Esophagus squamous epithelium (tissue), 5 donors: ENCODE data around the gene BBS4. TPM values are rescaled to one million over a fixed set of nuclear protein-coding genes. Genes with fewer than 3 reads are reported as not detected.
"Not testable (repeated sequence)": the region's sequence is repeated elsewhere in the genome, so short reads cannot be mapped to it uniquely, and the experiment has no call there.

ENCODE experiments used
- DNase-seq: peaks from one replicate; lab custom pipeline; 2025; lab: John Stamatoyannopoulos, UW
- H3K27ac ChIP-seq, 4 donors: fragments of 200-600 bp; sonication (generic); one replicate each; pipeline ENCODE4 v1.5.1; 2016 to 2019; ENCODE audit warnings: mild to moderate bottlenecking in 1 of 4
- H3K27me3 ChIP-seq, 4 donors: fragments of 200-600 bp; sonication (generic); 1 replicate in 3 of 4; 2 replicates in 1 of 4; pipeline versions ENCODE4 v1.5.1 to v1.6.0; 2017 to 2021; ENCODE audit warnings: antibody characterized with exemption in 1 of 4
- H3K36me3 ChIP-seq, 3 donors: fragments of 200-600 bp; sonication (generic); one replicate each; pipeline ENCODE4 v1.5.1; 2016 to 2019
- H3K4me1 ChIP-seq, 3 donors: fragments of 200-600 bp; sonication (generic); one replicate each; pipeline ENCODE4 v1.5.1; 2017 to 2019
- H3K4me3 ChIP-seq, 4 donors: fragments of 200-600 bp; sonication (generic); 1 replicate in 3 of 4; 2 replicates in 1 of 4; pipeline ENCODE4 v1.5.1; 2016 to 2019; ENCODE audit warnings: mild to moderate bottlenecking in 2 of 4, moderate library complexity in 1 of 4
- H3K9me3 ChIP-seq, 3 donors: fragments of 200-600 bp; sonication (generic); one replicate each; pipeline ENCODE4 v1.5.1; 2016 to 2019
- POLR2A ChIP-seq, 4 donors: fragments of 450-650 bp; IDR thresholded peaks; one replicate each; pipeline ENCODE4 v1.6.1; 2017; ENCODE audit warnings: antibody characterized with exemption in 4 of 4, mild to moderate bottlenecking in 4 of 4, moderate library complexity in 3 of 4
- WGBS, 2 donors: methylation state at CpG; one replicate each; pipeline ENCODE4 v1.1.5; 2018; 5-methylcytosine and 5-hydroxymethylcytosine counted together
- intact Hi-C: fragments of 100-400 bp; cut with DNase I; formaldehyde crosslinking; loops from one replicate; pipeline ENCODE4 v1.15.0; 2022
- total RNA-seq, 4 donors: library from RNA; depleted of rRNA; stranded (reverse); fragments of >200 nt; gene quantifications; one replicate each; pipeline ENCODE4 v1.1.0, GENCODE V29; 2016
- TF ChIP-seq, protein P1 (sequence below), 6 experiments: fragments of 450-650 bp in 4 of 6; fragments of 200-600 bp in 2 of 6; sonication (generic) in 2 of 6; IDR thresholded peaks; one replicate each; pipeline ENCODE4 v1.5.1; 2016 to 2019; ENCODE audit warnings: antibody characterized with exemption in 6 of 6, mild to moderate bottlenecking in 4 of 6, moderate library complexity in 4 of 6
- donor health status: DM: yes; HTN: yes; CAD: no.

BBS4 gene
- total RNA-seq, 4 donors from 2014 or later = 2.8 to 15.3 (median 9.5) TPM

- Histone ChIP-seq H3K27ac (no peak overlapping the region), H3K9me3 (no peaks in the 10 kb centered on the region), H3K4me1 (no peaks in the 10 kb centered on the region), H3K4me3 (no peak overlapping the region), H3K27me3 (no peaks in the 10 kb centered on the region), H3K36me3 (peaks cover 0 to 78% (median 0%) of the 10 kb centered on the region in 3 donors)
- DNase-seq = no peak
- intact Hi-C loops = no loop called here
- no peak for TF ChIP-seq POLR2A (IDR thresholded peaks at IDR 0.05)
Measured at GRCh38 chr15:72727154-72727553, 41.1 kb downstream of the BBS4 start.

DNA sequence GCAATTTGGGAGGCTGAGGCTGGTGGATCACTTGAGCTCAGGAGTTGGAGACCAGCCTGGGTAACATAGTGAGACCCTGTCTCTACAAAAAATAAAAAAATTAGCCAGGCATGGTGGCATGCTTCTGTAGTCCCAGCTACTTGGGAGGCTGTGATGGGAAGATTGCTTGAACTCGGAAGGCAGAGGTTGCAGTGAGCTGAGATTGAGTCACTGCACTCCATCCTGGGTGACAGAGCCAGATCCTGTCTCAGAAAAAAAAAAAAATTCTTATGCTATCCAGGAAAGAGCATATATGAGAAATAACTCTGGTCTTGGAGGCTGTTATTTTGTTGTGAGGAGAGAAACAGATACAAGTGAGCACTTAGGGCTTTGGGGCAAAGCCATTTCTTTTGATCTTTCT is 42.2 kb downstream of the BBS4 start:
- peaks cover 0 to 81% (median 7%) of the 10 kb centered on the region in 3 donors for H3K36me3 ChIP-seq
- H3K9me3 ChIP-seq, H3K27ac ChIP-seq, intact Hi-C loops, H3K4me3 ChIP-seq, DNase-seq, H3K27me3 ChIP-seq, H3K4me1 ChIP-seq: not testable (repeated sequence)
- WGBS, 2 donors = 88 to 91% methylated on average over 1 of the region's 1 CpG

DNA sequence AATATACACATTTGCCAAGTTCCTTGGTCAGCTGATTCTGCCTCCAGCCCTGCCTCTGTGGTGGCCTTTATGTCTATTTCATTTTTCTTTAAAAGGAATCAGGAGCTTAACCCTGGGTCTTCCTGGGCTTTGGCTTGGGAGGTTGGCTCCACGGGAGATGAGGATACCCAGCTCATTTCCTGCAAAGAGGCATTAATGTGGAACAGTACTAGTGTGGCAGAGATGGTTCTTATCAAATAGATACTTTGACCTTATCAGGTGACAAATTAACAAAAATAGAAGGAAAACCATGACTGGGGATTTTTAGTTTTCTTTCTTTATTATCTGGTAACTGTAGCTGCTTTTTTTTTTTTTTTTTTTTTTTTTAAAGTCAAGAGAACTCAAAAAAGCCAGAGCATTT is 42.8 kb downstream of the BBS4 start:
- no peaks in the 10 kb centered on the region for H3K27me3 ChIP-seq
- no peak for DNase-seq
- no peak overlapping the region for H3K4me3 ChIP-seq
- H3K27ac ChIP-seq = no peak overlapping the region
- intact Hi-C loops = no loop called here
- WGBS, 2 donors = 88 to 100% methylated on average over 1 of the region's 1 CpG
- peaks cover 0 to 78% (median 7%) of the 10 kb centered on the region in 3 donors for H3K36me3 ChIP-seq
- H3K4me1 ChIP-seq = no peaks in the 10 kb centered on the region
- no peaks in the 10 kb centered on the region for H3K9me3 ChIP-seq
- no peak for TF ChIP-seq POLR2A (IDR thresholded peaks at IDR 0.05)
- TF ChIP-seq, protein P1, sequence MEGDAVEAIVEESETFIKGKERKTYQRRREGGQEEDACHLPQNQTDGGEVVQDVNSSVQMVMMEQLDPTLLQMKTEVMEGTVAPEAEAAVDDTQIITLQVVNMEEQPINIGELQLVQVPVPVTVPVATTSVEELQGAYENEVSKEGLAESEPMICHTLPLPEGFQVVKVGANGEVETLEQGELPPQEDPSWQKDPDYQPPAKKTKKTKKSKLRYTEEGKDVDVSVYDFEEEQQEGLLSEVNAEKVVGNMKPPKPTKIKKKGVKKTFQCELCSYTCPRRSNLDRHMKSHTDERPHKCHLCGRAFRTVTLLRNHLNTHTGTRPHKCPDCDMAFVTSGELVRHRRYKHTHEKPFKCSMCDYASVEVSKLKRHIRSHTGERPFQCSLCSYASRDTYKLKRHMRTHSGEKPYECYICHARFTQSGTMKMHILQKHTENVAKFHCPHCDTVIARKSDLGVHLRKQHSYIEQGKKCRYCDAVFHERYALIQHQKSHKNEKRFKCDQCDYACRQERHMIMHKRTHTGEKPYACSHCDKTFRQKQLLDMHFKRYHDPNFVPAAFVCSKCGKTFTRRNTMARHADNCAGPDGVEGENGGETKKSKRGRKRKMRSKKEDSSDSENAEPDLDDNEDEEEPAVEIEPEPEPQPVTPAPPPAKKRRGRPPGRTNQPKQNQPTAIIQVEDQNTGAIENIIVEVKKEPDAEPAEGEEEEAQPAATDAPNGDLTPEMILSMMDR (IDR thresholded peaks at IDR 0.05) = no peak

- H3K4me1 ChIP-seq = no peaks in the 10 kb centered on the region
- H3K36me3 ChIP-seq = peaks cover 0 to 84% (median 14%) of the 10 kb centered on the region in 3 donors
- H3K9me3 ChIP-seq = no peaks in the 10 kb centered on the region
- H3K4me3 ChIP-seq = no peak overlapping the region
- no peak overlapping the region for H3K27ac ChIP-seq
- intact Hi-C loops = no loop called here
- TF ChIP-seq, protein P1 (IDR thresholded peaks at IDR 0.05) = no peak
- TF ChIP-seq POLR2A (IDR thresholded peaks at IDR 0.05) = no peak
- H3K27me3 ChIP-seq = no peaks in the 10 kb centered on the region
- no peak for DNase-seq
Measured at GRCh38 chr15:72732086-72732485, 46.1 kb downstream of the BBS4 start.

- Histone ChIP-seq H3K27ac (no peak overlapping the region), H3K4me1 (no peaks in the 10 kb centered on the region), H3K36me3 (peaks cover 0 to 84% (median 14%) of the 10 kb centered on the region in 3 donors), H3K27me3 (no peaks in the 10 kb centered on the region), H3K4me3 (no peak overlapping the region), H3K9me3 (no peaks in the 10 kb centered on the region)
- 79 to 90% methylated on average over 4 of the region's 4 CpGs for WGBS, 2 donors
- TF ChIP-seq, protein P1 (IDR thresholded peaks at IDR 0.05) = no peak
- no peak for TF ChIP-seq POLR2A (IDR thresholded peaks at IDR 0.05)
- DNase-seq = no peak
- intact Hi-C loops = no loop called here
Measured at GRCh38 chr15:72732516-72732915, 46.5 kb downstream of the BBS4 start.

GRCh38 chr15:72733941-72734738 is 48.1 kb downstream of the BBS4 start:
- Histone ChIP-seq H3K36me3 (peaks cover 0 to 88% (median 18%) of the 10 kb centered on the region in 3 donors), H3K27me3 (no peaks in the 10 kb centered on the region), H3K9me3 (no peaks in the 10 kb centered on the region), H3K27ac (no peak overlapping the region), H3K4me3 (no peak overlapping the region), H3K4me1 (no peaks in the 10 kb centered on the region)
- TF ChIP-seq POLR2A (IDR thresholded peaks at IDR 0.05) = no peak
- TF ChIP-seq, protein P1 (IDR thresholded peaks at IDR 0.05) = no peak
- no peak for DNase-seq
- intact Hi-C loops = no loop called here
- WGBS, 2 donors = 85 to 92% methylated on average over 2 of the region's 2 CpGs
